ENCODE data around the gene LCNL1.
"Not testable (repeated sequence)": the region's sequence is repeated elsewhere in the genome, so short reads cannot be mapped to it uniquely, and the experiment has no call there.

Gene LCNL1

GRCh38 chr9:136995362-136995761, 12.6 kb downstream of the LCNL1 start:
- no peak for DNase-seq

DNA sequence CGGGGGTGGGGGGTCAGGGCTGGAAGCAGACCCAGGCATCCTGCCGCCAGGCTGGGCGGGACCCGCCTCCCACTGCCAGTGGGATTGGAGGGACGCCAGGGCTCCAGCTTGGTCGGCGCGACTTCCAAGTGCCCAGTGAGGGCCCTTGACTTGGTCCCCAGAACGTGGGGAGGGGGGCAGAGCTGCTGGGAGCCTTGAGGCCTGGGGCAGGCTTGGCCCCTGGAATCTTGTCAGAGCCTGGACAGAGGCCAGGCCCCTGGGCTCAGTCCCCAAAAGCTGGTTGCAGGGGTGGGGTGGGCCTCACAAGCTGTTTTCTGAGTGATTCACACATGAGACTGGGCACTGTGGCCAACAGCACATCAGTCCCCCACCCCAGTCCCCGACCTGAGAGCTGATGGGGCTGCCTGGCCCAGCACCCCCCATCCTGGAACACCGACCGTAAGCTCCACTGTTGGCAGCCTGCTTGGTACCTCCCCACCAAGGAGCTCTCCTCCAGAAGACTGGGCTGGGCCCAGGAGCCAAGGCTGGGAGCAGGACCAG, 13.0 kb downstream of the LCNL1 start:
- no peak for DNase-seq

DNA sequence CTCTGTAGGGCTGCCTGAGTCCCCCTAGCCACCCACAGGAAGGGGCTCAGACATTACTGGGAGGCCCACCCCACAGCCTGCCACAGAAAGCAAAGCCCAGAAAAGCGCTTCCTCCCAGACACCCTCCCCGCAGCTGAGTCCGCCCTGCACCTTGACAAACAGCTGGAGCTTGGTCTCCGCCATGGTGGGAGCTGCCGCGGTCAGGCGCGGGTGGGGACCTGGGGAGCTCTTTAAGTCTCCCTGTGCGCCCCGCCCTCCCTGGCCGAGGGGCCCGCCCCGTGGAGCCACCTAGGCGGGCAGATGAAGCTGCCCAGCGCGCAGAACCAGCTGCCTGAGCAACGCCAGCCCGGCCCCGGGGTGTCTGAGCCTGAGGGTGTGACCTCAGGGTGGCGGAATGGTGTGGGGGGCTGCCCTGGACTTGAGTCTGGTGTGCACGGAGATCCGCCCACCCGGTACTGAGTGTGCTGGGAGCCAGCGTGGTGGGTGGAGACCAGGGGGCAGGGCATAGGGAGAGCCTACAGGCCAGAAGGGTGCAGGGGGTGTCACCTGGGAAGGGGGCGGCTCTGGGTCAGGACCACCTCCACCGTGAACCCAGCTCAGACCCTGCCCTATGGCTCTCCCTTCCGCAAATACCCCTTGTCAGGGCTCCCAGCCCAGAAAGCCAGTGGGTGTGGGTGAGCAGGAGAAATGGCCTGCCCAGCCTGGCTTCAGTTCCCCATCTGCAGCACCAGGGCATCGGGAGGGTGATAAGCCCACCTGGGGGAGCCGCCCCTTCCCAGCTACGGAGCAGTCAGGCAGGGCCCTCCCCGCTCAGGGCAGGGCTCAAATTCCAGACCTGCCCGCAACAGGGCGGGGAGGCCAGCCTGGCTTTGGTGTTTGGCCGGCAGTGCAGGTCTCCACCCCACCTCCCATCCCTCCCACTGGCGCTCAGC, 13.8 kb downstream of the LCNL1 start, which contains the start of gene CLIC3:
Gene CLIC3, minus strand, starts transcription at position 208 of the 932 bp plus-strand sequence. Its CDS starts 25 bp downstream, at position 183.
- DNase-seq: peak; percentile 39

DNA sequence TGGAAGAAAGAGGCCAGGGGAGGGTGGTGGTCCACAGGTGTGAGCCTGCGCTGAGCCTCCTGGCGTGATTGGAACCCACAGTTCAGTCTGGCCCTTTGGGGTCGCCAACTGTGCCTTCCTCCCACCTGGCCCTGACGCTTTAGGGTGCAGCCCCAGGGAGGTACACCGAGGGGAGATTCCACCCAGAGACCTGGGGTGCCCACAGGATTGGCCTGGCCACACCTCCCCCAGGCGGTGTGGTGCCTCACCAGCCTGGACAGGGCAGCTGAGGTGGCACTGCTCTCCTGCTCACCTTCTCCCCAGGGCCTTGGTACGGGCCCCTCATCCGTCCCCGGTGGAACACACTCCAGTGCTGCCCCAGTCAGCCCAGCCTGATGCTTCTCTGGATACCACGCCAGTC, 14.6 kb downstream of the LCNL1 start:
- no peak for DNase-seq

GRCh38 chr9:136997830-136998234, 15.0 kb downstream of the LCNL1 start:
- DNase-seq: no peak

DNA sequence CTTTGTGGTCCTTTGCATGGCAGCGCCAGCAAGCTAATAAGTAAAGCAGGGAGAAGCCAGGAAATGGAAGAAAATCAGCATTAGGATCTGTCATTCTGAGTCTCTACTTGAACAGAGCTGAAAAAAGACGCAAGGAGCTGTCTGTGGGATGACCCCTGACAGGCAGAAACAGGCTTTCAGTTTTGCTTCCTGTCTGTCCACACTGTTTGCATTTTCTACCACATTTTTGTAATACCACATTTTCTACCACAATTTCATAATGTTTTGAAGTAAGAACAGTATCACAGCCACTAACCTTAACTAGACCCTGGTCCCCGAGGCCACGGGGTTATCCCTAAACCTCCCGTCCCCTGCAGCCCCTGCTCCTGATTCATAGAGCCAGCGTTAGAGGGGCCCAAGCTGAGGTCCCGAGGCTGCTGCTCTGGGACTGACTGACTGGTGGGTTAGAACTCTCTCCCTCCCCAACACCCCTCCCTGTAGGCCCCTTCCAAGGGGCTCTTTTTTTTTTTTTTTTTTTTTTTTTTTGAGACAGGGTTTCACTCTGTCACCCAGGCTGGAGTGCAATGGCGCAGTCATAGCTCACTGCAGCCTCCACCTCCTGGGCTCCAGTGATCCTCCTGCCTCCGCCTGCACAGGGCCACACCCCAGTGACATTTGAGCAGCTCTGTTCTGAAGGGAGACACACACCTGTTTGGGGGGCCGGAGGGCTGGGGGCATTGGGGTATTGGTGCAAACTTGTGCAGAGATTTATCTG, 17.6 kb downstream of the LCNL1 start:
- no peak for DNase-seq

DNA sequence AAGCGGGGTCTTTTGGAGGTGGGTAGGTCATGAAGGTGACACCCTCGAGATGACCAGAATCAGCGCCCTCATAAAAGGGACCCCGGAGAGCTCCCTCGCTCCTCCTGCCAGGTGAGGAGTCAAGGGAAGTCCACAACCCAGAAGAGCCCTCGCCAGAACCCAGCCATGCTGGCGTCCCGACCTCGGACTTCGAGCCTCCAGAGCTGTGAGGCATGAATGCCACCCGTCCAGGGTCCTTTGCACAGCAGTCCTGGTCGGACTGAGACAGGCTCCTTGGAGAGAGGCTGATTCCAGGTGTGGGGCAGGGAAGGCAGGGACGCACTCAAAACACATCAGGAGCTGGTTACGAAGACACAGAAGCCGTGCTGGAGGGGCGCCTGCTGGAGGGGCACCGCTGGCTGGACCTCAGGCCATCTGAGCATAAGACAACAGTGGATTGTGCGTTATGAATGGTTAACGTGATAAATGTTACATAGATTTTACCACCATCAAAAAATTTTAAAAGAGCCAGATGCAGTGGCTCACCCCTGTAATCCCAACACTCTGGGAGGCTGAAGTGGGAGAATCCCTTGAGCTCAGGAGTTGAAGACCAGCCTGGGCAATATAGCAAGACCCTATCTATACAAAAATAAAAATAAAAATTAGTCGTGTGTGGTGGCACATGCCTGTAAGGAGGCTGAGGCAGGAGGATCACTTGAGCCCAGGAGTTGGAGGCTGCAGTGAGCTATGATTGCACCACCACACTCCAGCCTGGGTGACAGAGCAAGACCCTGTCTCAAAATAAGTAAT, 19.3 kb downstream of the LCNL1 start:
- no peak for DNase-seq

DNA sequence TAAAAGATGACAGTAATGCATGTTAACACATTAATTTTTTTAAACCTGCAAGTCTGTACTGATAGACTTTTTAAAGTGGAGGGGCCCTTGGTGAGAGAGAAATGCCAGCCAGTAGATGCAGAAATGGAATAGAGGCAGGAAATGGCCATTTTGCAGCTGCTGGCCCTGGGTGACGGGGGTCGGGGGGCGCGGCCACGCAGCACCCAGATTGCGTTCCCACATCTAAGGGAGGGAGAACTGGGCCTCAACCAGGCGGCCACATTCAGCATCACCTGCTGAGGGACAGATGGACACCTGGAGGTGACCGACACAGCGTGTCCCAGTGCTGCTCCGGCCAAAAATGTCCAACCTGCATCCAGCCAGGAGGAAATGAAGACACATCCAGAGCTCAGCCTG, 19.9 kb downstream of the LCNL1 start:
- DNase-seq: no peak

GRCh38 chr9:137004285-137004684, 21.5 kb downstream of the LCNL1 start:
- not testable (repeated sequence) for DNase-seq

DNA sequence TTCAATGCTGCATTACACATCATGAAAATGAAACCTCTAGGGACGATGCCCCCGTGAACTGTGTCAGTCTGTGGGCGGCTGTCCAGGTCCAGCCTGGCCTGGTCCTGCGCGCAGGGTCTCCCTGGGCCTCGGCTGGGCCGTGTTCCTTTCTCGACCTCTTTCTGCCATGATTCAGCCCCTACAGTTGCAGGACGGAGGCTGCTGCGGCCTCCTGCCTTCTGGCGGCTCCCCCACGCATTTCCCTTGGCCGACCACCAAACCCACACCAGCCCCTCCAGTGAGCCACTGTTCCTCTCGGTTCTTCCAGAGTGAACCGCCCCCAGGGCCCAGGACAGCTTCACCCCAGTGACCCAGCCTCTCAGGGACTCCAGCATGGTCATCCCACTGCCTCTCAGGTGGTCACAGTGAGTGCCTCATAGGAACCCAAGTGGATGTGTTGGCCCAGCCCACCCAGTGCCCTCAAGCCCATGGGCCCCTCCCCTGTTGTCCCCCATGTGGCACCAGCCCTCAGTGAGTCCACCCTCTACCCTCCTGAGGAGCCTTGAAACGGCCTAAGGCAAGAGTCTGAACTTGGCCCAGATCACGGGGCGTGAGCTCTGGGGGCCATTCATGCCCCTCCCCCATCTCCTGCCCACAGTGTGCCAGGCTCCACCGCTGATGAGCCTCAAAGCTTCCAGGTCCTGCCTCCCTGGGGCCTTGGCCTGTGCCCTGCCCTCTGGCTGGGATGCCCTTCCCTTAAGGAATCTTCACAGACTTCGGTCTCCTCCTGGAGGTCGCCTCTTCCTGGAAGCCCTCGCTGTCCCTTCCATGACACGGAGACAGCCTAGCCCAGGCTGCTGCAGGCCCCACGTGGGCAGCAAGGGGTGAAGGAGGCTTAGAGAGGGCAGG, 23.6 kb downstream of the LCNL1 start:
- DNase-seq: no peak

- peak; percentile 21 for DNase-seq
Observed at GRCh38 chr9:137007108-137007815, 24.5 kb downstream of the LCNL1 start.

DNA sequence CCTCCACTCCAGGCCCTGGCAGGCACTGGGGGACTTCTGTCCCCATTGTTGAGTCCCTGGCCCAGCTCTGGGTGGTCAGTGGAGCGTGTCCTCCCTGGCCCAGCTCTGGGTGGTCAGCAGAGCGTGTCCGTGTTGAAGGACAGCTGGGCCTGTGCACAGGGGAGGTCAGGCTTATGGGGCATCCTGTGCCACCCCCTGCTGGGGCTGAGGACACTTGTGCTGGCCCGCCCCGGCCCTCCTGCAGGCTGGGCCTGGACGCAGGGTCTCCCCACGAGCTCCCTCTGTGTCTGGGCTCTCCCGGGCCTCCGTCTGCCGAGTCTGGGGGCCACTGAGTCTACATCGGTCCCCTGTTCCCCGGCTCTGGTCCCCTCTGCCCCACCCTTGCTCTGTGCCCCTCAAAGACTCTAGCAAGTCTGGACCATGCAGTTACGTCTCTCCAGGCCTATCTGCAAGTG, 25.1 kb downstream of the LCNL1 start:
- no peak for DNase-seq

DNA sequence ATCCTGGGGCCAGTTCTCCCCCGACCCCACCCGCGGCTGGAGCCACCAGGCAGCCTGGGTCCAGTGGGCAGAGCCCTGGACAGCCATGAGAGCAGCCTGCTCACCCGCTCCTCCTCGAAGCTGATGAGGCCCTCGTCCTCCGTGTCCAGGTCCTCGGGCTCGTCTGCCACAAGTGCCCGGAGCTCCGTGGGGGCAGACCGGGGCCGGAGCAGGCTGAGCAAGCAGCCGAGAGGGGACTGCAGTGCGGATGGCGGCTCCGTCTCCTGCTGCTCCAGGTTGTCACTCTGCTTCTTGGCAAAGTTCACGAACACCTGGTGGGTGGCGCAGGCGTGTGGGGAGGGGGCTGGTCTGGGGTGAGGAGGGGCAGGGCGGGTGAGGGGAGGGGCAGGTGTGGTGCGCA, 25.5 kb downstream of the LCNL1 start:
- no peak for DNase-seq

DNA sequence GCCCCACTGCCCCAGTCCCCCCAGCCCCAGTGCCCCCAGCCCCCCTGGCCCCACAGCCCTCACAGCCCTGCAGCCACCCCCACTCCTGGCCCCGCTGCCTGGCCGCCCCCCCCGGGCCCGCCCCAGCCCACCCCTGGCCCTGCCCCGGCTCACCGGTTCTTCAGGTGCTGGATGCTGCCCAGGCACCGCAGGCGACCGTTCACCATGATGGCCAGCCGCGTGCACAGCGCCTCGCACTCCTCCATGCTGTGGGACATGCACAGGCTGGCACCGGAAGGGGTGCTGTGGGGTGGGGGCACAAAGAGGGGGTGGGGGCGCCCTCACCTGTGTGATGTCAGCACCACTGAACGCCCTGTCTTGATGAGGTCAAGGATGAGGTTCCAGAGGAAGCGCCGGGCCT, 26.4 kb downstream of the LCNL1 start:
- no peak for DNase-seq

DNA sequence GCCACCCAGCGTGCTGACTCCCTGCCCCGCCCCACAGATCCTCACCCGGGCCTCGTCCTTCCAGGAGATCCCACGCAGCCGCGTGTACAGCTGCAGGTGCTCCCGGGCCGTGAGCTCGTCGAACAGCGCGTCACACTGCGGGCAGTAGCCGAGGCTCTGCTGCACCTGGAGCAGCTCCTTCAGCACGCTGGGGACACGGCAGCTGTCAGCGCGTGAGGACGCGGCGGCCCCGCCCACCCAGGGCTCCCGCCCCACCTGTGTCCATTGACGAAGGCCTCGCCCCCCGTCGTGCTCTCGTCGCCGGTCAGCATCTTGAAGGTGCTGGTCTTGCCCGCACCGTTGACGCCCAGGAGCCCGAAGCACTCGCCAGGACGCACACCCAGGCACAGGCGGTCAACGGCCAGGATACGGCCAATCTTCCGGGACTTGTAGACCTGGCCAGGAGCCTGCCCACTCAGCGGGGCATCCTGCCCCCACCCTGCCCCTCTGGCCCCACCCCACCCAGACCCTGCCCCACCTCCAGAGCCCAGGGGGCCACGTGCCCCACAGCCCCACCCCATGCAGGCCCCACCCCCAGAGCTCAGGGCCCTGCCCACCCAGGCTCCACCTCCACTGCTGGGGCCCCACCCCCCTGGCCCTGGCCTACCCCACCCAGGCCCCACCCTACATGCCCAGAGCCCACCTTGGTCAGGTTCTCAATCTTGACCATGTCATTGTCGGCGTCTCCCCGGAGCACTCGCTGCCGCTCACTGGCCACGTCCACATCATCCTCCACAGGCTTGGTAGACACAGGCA, 27.3 kb downstream of the LCNL1 start:
- DNase-seq: no peak

GRCh38 chr9:137011156-137011555, 28.4 kb downstream of the LCNL1 start:
- DNase-seq: no peak

- no peak for DNase-seq
Observed at GRCh38 chr9:137011907-137012675, 29.3 kb downstream of the LCNL1 start.

DNA sequence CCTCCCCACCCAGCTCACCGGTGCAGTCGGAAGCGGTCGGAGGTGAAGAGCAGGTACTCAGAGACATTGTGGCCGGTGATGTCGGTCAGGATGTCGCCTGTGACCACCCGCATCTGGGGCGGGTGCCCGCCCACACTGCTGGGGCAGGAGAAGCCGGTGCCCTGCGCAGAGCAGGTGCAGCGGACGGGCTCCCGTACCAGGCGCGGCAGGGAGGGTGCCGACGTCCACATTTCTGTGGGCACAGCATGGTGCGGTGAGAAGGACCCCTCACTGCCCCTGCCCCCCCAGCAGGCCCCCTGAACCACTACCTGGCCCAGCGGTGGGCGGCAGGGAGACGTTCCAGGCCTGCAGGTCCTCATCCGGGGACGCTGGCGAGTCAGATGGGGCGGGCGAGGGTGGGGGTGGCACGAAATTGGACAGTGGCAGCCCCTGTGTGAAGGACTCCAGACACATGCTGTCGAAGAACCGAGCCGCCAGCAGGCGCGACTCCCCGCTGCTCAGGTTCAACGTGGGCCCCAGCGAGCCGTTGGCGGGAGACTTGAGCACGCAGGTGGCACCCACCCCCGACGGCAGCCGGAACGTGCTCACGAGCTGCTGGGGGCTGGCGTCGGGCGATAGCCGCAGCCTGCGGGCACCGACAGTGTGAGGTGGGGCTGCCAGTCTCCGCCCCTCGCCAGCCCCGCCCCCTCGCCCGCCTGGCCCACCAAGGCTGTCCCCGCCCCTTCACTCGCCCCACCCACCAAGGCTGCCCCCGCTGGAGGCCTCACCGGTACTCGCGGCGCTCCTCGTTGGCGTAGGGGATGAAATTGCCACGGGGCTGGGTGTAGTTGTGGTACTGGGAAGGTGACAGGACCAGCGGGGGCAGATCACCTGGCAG, 30.1 kb downstream of the LCNL1 start:
- DNase-seq: no peak

All from NCI-H146 (cell line).